ENCODE measurements around the gene DAW1.

The DAW1 gene

DNA sequence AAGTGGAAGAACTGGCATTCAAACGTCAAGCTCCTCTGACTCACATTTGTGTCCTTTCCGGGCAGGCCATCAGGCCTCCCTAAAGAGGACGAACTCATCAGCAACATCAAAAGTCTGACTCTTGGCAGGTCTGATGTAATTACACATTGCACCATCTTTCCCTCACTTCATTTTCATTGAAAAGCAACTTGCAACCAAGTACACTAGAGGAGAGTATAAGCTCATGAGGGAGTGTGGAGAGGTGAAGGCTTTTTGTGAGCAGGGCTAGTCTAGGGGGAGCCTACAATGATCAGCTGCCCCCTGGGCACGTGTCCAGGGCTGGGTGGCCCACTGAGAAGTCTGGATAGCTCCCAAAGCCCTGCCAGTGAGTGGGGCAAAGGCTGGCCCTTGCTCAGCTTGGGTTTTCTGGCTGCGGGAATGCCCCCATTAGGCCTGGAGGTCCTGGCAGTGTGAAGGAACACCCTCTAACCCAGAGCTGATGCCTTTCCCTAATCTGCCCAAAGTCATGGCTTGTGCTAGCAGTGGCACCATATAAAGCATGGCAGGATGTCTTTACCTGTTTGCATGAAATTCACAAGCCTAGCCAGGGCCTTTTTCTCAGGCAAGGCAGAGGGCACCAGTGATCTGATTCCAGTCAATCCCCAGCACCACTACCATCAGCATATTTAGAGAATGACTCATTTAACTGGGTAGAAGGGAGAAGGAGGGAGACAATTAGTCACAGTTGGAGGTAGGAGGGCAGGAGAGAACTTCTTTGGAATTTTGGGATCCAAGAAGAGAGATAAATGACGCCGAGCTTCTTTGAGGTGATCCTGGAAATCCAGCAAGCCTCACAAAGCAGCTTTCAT lies 8.5 kb upstream of the DAW1 start:
- DNase-seq, result no peak

- DNase-seq, result no peak
These were observed 7.2 kb upstream of the DAW1 start for GRCh38 chr2:227864161-227864756.

GRCh38 chr2:227865291-227865690 lies 6.1 kb upstream of the DAW1 start:
- no peak for DNase-seq

- DNase-seq, result no peak
These were observed 4.0 kb upstream of the DAW1 start for GRCh38 chr2:227867386-227867785.

DNA sequence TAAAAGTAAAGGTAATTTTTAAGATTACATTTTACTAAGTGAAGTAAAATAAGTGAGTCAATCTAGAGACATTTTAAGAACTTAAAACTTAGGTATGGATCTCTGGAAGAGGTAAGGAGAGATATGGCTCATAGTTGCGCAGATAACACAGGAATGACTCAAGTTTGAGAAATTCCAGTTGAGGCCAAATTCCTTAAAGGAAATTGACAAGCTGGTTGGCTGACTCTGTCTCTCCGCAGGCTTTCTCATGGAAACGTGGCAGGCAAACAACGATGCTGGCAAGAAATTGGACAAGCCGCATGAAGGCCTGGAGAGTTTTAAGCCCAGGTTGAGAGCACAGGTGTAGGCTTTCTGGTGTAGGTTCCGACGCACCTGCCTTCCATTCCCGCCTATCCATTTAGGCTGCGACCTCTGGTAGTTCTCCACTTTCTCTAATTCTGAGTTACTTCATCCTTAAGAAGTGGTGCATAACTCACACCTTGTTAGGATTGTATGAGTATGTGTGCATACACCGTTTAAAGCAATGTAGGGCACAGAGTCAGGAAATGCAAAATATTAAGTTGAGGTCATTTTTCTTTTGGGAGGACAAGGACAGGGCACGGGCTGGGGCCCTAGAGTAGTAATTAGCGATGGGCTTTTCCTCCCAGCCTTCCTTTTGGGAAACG lies 589 bp upstream of the DAW1 start:
- DNase-seq, result no peak

- DNase-seq, result no peak
These were observed 1.2 kb downstream of the DAW1 start for GRCh38 chr2:227872676-227873075.

DNA sequence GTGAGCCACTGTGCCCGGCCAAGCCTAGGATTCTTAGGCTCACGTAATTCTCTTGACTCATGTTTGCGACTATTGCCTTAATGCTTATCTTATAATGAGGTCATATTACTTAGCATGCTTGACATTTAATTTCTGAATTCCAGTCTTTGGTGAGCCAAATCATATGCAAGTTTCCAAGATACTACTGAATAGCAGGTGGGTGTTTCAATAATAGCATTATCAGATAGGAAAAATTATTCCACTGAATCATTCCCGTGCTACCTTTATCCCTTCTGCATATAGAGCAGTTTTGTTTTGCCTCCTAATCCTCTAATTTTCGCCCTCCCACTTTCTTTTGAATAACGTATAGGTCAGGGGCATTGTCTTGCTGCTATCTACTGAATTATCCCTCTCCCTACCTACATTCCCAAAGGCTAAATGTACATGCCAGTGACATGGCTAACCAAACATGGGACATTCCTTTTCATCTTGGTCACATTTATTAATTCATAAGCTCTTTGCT lies 4.9 kb downstream of the DAW1 start:
- DNase-seq, result no peak

GRCh38 chr2:227877421-227878310 lies 6.2 kb downstream of the DAW1 start:
- DNase-seq, result peak in 1 of 2 experiments; percentile 8

DNA sequence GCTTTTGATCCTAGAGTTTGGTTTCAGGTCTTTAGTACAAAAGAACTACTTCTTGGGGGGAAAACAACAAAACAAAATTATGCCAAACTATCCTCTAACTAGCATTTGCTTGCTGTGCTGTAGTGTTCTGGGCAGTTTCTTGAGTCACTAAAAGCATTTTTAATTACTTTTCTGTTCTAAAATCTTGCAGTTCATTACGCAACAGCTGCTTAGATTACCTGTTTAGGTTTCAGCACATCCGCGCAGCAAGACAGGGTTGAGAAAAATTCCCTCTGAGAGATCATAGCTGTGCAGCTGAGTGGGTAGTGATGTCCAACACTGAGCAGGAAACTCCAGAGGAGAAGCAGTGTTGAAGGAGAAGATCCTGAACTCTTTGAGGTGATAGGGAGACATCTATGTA lies 9.0 kb downstream of the DAW1 start:
- DNase-seq, result no peak

DNA sequence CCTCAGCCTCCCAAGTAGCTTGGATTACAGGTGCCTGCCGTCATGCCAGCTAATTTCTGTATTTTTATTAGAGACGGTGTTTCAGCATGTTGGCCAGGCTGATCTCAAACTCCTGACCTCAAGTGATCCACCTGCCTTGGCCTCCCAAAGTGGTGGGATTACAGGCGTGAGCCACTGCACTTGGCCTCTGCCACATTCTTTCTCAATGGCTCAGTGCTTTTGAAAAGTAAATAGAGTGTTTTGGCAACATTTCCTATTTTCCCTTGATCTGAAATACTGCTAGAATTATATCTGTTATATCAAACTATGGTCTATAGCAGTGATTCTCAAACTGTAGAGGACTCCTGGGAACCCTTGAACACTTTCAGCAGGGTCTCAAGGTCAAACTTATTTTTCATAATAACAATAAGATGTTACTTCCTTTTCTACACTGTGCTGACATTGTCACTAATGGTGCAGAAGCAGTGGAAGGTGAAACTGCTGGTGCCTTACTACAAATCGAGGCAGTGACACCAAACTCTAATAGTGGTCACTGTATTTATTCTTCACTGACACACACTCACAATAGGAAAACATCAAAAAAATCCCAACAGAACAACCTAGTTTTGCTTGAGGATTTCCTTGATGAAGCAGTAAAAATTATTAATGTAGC lies 10.6 kb downstream of the DAW1 start:
- DNase-seq, result no peak

GRCh38 chr2:227884511-227884947 lies 13.1 kb downstream of the DAW1 start:
- DNase-seq, result no peak

DNA sequence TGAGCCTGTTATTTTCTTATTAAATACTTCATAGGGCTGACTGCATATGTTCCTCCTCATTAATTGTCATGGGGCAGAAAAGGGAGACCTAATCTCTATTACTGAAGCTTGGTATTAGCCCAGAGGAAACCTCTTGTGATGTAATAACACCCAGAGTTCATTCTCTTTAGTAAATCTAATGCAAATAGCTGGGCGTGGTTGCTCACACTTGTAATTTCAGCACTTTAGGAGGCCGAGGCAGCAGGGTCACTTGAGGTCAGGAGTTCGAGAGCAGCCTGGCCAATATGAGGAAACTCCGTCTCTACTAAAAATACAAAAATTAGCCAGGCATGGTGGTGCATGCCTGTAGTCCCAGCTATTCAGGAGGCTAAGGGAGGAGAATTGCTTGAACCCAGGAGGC lies 14.7 kb downstream of the DAW1 start:
- no peak for DNase-seq

GRCh38 chr2:227888289-227888688 lies 16.9 kb downstream of the DAW1 start:
- no peak for DNase-seq

DNA sequence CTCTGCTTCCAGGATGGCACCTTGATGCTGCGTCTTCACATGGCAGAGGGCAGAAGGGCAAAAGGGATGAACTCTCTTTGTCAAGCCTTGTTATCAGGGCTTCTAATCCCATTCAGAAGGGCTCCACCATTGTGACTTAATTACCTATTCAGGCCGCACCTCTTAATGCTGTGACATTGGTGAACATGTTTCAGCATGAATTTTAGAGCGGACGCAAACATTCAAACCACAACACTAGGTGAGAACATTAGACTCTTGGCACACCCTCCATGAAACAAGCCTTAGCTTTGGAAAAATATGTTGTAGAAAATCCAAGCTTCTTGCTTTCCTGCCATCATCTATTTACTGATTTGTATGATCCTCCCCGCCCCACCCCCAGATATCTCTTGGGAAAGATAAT lies 17.9 kb downstream of the DAW1 start:
- DNase-seq, result no peak

DNA sequence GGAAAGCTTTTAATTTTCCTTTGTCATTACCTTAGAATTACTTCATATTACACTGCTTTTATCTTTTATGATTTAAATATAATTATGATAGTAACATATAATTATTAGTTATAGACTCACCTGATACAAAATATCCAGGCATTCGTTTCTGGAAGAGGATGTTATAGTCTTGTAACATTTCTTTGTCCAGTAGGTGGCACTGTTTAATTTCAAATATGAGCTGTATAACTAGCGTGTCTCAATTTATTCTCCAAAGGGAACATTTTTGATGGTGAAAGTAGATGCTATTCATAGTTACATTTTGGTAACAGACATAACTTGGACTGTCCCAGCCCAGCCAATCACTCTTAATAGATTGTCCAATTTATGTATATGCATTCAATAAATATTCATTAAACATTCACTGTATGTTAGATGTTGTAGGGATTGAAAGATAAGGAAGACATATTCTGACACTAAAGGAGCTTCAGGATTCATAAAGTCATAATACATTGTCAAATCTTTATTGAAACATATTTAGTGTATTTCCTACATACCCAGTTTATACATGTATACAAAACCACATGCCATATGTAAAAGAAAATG lies 19.2 kb downstream of the DAW1 start:
- DNase-seq, result peak in 1 of 2 experiments; percentile 15

- DNase-seq, result no peak
These were observed 20.2 kb downstream of the DAW1 start for GRCh38 chr2:227891673-227892072.

GRCh38 chr2:227903381-227903780 lies 31.9 kb downstream of the DAW1 start:
- DNase-seq, result no peak

- DNase-seq, result no peak
These were observed 35.6 kb downstream of the DAW1 start for GRCh38 chr2:227906991-227907390.

GRCh38 chr2:227908266-227909054 lies 37.0 kb downstream of the DAW1 start:
- DNase-seq, result no peak

- no peak for DNase-seq
These were observed 42.9 kb downstream of the DAW1 start for GRCh38 chr2:227914362-227914761.

GRCh38 chr2:227921648-227922047 lies 50.2 kb downstream of the DAW1 start:
- DNase-seq, result no peak

All from cerebellar nuclear complex (tissue), 1 donor.